HFFc6 (cell line): Measurements from ENCODE around the gene STOX2. TPM values are rescaled to one million over a fixed set of nuclear protein-coding genes. Genes with fewer than 3 reads are reported as not detected.

ENCODE experiments used
- DNase-seq: peaks from one replicate; pipeline ENCODE4 v3.0.0-alpha.2; 2018
- H3K27ac Mint-ChIP-seq: 2 replicates; pipeline ENCODE4 v1.8.0; 2020; ENCODE audit warnings: mild to moderate bottlenecking, mixed read lengths
- H3K27me3 Mint-ChIP-seq: 2 replicates; pipeline ENCODE4 v1.8.0; 2021; ENCODE audit warnings: mild to moderate bottlenecking, moderate library complexity, mixed read lengths; ENCODE audit not compliant: insufficient read depth
- H3K36me3 Mint-ChIP-seq: 2 replicates; pipeline ENCODE4 v1.8.0; 2021; ENCODE audit warnings: low read depth, mixed read lengths
- H3K4me1 Mint-ChIP-seq: 2 replicates; pipeline ENCODE4 v1.8.0; 2020; ENCODE audit warnings: low read depth, mixed read lengths
- H3K4me3 Mint-ChIP-seq: 2 replicates; pipeline ENCODE4 v1.8.0; 2020; ENCODE audit warnings: mild to moderate bottlenecking, moderate library complexity, mixed read lengths
- H3K9me3 Mint-ChIP-seq: 2 replicates; pipeline ENCODE4 v1.8.0; 2020; ENCODE audit warnings: mild to moderate bottlenecking, mixed read lengths
- CTCF ChIP-seq: fragments of 200-600 bp; sonication (generic); IDR thresholded peaks from 2 replicates; pipeline ENCODE4 v1.5.0; 2021; ENCODE audit warnings: antibody characterized with exemption, mild to moderate bottlenecking
- total RNA-seq, 6 experiments: library from RNA; stranded (reverse); fragmentation: NEBNext Ultra II Directional; extraction: Animal tissue kit (Norgen Biotek cat#: 25700); gene quantifications; 2 replicates in 1 of 6; 3 replicates in 5 of 6; pipeline ENCODE4 v1.2.3, GENCODE V29; 2021

The STOX2 gene
- total RNA-seq, 6 experiments from 2014 or later = 0.07 to 0.17 TPM; not detected in 4

DNA sequence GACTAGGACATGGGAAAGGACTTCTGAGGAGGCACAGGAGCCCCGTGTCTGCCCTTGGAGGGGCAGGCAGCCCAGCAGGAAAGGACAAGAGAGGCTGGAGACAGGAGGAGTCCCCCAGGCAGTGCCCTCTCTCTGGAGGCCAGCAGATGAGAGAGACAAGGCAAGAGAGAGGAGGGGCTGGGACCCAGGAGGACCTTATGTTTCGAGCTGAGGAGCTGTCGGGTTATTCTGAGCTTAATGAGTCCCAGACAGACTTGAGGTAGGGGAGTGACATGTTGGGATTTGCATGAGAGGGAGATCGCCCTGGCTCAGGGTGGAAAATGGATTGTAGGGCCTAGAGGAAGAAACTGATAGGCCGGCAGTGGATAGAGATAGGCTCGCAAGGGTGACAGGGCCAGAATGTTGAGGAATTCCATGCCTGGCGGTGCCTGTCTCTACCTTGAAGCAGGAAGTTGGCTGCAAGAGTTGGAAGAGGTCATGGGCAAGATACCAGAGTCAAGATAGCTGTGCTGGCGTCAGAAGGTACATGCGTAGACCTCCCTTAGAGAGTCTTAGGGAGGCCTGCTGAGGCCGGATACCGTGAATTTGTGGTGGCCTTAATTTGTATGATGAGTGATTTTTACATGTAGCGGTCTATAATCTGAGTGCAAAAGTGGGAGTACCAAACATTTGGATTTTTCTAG lies 19.4 kb downstream of the STOX2 start:
- H3K9me3 Mint-ChIP-seq = peaks cover 6% of the 10 kb centered on the region; the same call in 1 of the 2 replicates
- TF ChIP-seq CTCF = no peak
- no peak overlapping the region for H3K4me3 Mint-ChIP-seq
- no peak for DNase-seq
- no peaks in the 10 kb centered on the region for H3K4me1 Mint-ChIP-seq
- H3K27ac Mint-ChIP-seq = no peak overlapping the region
- H3K36me3 Mint-ChIP-seq = no peaks in the 10 kb centered on the region
- peaks cover 5% of the 10 kb centered on the region; the same call in 1 of the 2 replicates for H3K27me3 Mint-ChIP-seq

DNA sequence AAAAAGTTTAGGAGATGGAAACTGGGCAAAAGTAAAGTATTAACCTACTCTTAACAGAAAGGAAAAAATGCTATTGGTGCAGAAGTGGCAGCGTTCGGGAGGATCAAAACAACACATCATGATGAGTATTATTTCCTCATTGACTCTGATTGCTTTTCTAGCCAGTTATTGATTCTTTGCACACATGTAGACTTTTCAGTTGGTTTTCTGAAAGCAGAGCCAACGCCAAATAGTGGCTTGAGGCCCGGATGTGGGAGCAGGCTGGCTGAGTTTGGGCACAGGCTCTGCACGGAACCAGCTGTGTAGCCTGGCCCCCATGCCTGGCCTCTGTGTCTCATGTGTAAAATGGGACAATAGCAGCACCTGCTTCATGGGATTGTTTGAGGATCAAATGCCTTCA lies 21.8 kb downstream of the STOX2 start:
- Mint-ChIP-seq H3K4me1 (no peaks in the 10 kb centered on the region), H3K27ac (no peak overlapping the region), H3K27me3 (peaks cover 5% of the 10 kb centered on the region; the same call in 1 of the 2 replicates), H3K36me3 (no peaks in the 10 kb centered on the region), H3K4me3 (no peak overlapping the region), H3K9me3 (peaks cover 6% of the 10 kb centered on the region; the same call in 1 of the 2 replicates)
- TF ChIP-seq CTCF = no peak
- DNase-seq = no peak

DNA sequence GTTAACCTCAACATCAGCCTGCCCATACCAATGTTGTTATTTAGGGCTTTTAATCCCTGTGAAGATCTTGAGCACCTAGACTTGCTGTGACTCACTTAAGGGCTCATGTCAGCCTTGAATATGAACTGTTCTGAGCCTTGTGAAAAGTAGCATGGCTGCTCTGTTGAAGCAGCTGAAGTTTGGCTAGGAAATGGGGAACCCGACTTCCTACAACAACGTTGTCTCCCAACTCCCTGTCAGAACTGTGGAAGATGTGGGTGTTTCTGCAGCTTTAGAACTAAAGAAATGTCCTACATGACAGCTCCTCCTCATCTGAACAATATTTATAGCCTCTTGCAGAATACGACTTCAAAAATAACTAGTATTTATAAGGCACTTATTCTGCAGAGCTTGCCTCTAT lies 27.5 kb downstream of the STOX2 start:
- no peak for TF ChIP-seq CTCF
- Mint-ChIP-seq H3K36me3 (no peaks in the 10 kb centered on the region), H3K4me1 (no peaks in the 10 kb centered on the region), H3K4me3 (no peak overlapping the region), H3K27ac (no peak overlapping the region), H3K9me3 (no peaks in the 10 kb centered on the region; the same call in 1 of the 2 replicates), H3K27me3 (no peaks in the 10 kb centered on the region; the same call in 1 of the 2 replicates)
- no peak for DNase-seq

DNA sequence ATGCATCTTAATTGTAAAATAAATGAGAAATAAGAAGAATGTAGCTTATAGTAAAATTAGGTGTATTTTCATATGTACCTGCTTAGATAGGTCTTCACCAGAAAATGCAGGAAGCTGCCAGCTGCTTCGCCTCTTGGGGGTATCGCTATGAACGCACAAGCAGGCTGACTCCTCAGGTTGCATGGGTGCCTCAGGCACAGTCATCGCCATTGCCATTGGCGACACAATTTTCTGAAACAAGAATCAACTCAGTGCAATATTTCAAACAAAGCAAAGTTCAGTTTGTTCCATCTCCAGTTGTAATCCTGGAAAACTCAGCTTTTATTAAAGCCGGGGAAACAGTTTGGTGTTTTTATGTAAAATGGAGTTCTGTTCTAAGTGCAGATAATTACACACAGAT lies 29.7 kb downstream of the STOX2 start:
- TF ChIP-seq CTCF = no peak
- Mint-ChIP-seq H3K9me3 (peaks cover 7% of the 10 kb centered on the region; the same call in 1 of the 2 replicates), H3K27ac (no peak overlapping the region), H3K4me1 (no peaks in the 10 kb centered on the region), H3K27me3 (no peaks in the 10 kb centered on the region; the same call in 1 of the 2 replicates), H3K4me3 (no peak overlapping the region), H3K36me3 (no peaks in the 10 kb centered on the region)
- no peak for DNase-seq

GRCh38 chr4:183935355-183936005 lies 30.4 kb downstream of the STOX2 start:
- DNase-seq = no peak
- Mint-ChIP-seq H3K9me3 (peaks cover 11% of the 10 kb centered on the region; the same call in 1 of the 2 replicates), H3K4me3 (no peak overlapping the region), H3K27me3 (no peaks in the 10 kb centered on the region; the same call in 1 of the 2 replicates), H3K27ac (no peak overlapping the region), H3K36me3 (no peaks in the 10 kb centered on the region), H3K4me1 (no peaks in the 10 kb centered on the region)
- TF ChIP-seq CTCF = no peak
